ENCODE data around the gene ANO10.
"Not testable (repeated sequence)": the region's sequence is repeated elsewhere in the genome, so short reads cannot be mapped to it uniquely, and the experiment has no call there.

Gene ANO10

GRCh38 chr3:43362961-43363360 is 258.9 kb downstream of the ANO10 start:
- no peak for DNase-seq (ENCODE audit: insufficient read length, low spot score)
- no peak for FAIRE-seq
- no peak for TF ChIP-seq POLR2A (IDR thresholded peaks at IDR 0.05; ENCODE audit: low read depth, low read length)

- FAIRE-seq (no peak), DNase-seq (ENCODE audit: insufficient read length, low spot score) (no peak)
- no peak for TF ChIP-seq POLR2A (IDR thresholded peaks at IDR 0.05; ENCODE audit: low read depth, low read length)
These were observed 259.6 kb downstream of the ANO10 start for GRCh38 chr3:43362183-43362582.

GRCh38 chr3:43361077-43361476 is 260.7 kb downstream of the ANO10 start:
- FAIRE-seq, result no peak
- no peak for DNase-seq (ENCODE audit: insufficient read length, low spot score)
- TF ChIP-seq POLR2A (IDR thresholded peaks at IDR 0.05; ENCODE audit: low read depth, low read length), result no peak

- not testable (repeated sequence) for DNase-seq (ENCODE audit: insufficient read length, low spot score); FAIRE-seq
These were observed 265.8 kb downstream of the ANO10 start for GRCh38 chr3:43356033-43356432.

GRCh38 chr3:43353923-43354670 is 267.7 kb downstream of the ANO10 start:
- TF ChIP-seq POLR2A (IDR thresholded peaks at IDR 0.05; ENCODE audit: low read depth, low read length), result no peak

GRCh38 chr3:43353393-43353792 is 268.4 kb downstream of the ANO10 start:
- no peak for TF ChIP-seq POLR2A (IDR thresholded peaks at IDR 0.05; ENCODE audit: low read depth, low read length)
- FAIRE-seq (no peak), DNase-seq (ENCODE audit: insufficient read length, low spot score) (no peak)

More at GRCh38 chr3:43353923-43354670, 267.7 kb downstream of the ANO10 start:
- DNase-seq (ENCODE audit: insufficient read length, low spot score), result no peak
- FAIRE-seq, result no peak

- no peak for TF ChIP-seq POLR2A (IDR thresholded peaks at IDR 0.05; ENCODE audit: low read depth, low read length)
These were observed 272.1 kb downstream of the ANO10 start for GRCh38 chr3:43349716-43350115.

GRCh38 chr3:43348852-43349574 is 272.8 kb downstream of the ANO10 start:
- DNase-seq (ENCODE audit: insufficient read length, low spot score) (no peak), FAIRE-seq (no peak)
- TF ChIP-seq POLR2A (IDR thresholded peaks at IDR 0.05; ENCODE audit: low read depth, low read length), result no peak

More at GRCh38 chr3:43349716-43350115, 272.1 kb downstream of the ANO10 start:
- FAIRE-seq (no peak), DNase-seq (ENCODE audit: insufficient read length, low spot score) (no peak)

GRCh38 chr3:43348350-43348749 is 273.5 kb downstream of the ANO10 start:
- DNase-seq (ENCODE audit: insufficient read length, low spot score), result no peak
- no peak for FAIRE-seq
- no peak for TF ChIP-seq POLR2A (IDR thresholded peaks at IDR 0.05; ENCODE audit: low read depth, low read length)

- FAIRE-seq, result no peak
These were observed 274.0 kb downstream of the ANO10 start for GRCh38 chr3:43347774-43348173.

GRCh38 chr3:43346978-43347749 is 274.6 kb downstream of the ANO10 start:
- no peak for DNase-seq (ENCODE audit: insufficient read length, low spot score)
- no peak for TF ChIP-seq POLR2A (IDR thresholded peaks at IDR 0.05; ENCODE audit: low read depth, low read length)
- FAIRE-seq, result no peak

More at GRCh38 chr3:43347774-43348173, 274.0 kb downstream of the ANO10 start:
- TF ChIP-seq POLR2A (IDR thresholded peaks at IDR 0.05; ENCODE audit: low read depth, low read length), result no peak
- no peak for DNase-seq (ENCODE audit: insufficient read length, low spot score)

GRCh38 chr3:43345877-43346276 is 275.9 kb downstream of the ANO10 start:
- no peak for DNase-seq (ENCODE audit: insufficient read length, low spot score)
- FAIRE-seq, result no peak
- no peak for TF ChIP-seq POLR2A (IDR thresholded peaks at IDR 0.05; ENCODE audit: low read depth, low read length)

- DNase-seq (ENCODE audit: insufficient read length, low spot score) (no peak), FAIRE-seq (no peak)
- TF ChIP-seq POLR2A (IDR thresholded peaks at IDR 0.05; ENCODE audit: low read depth, low read length), result no peak
These were observed 276.6 kb downstream of the ANO10 start for GRCh38 chr3:43345246-43345645.

- FAIRE-seq, result no peak
- no peak for TF ChIP-seq POLR2A (IDR thresholded peaks at IDR 0.05; ENCODE audit: low read depth, low read length)
- DNase-seq (ENCODE audit: insufficient read length, low spot score), result no peak
These were observed 277.3 kb downstream of the ANO10 start for GRCh38 chr3:43344520-43344919.

Measured in H54 (cell line).